Retina (tissue), 1 donor: Measurements from ENCODE around the gene ARF6.
"Not testable (repeated sequence)": the region's sequence is repeated elsewhere in the genome, so short reads cannot be mapped to it uniquely, and the experiment has no call there.

Experiments used
- DNase-seq: peaks from one replicate; pipeline ENCODE4 v3.0.0-alpha.2; 2016

The ARF6 gene

GRCh38 chr14:49909016-49909415, 16.1 kb downstream of the ARF6 start:
- DNase-seq = no peak

GRCh38 chr14:49915085-49915484, 22.2 kb downstream of the ARF6 start:
- DNase-seq = no peak

GRCh38 chr14:49918706-49919105, 25.8 kb downstream of the ARF6 start:
- no peak for DNase-seq

- no peak for DNase-seq
These were observed 27.2 kb downstream of the ARF6 start for GRCh38 chr14:49919825-49920659.

GRCh38 chr14:49920935-49921334, 28.1 kb downstream of the ARF6 start:
- no peak for DNase-seq

GRCh38 chr14:49921401-49921800, 28.5 kb downstream of the ARF6 start:
- no peak for DNase-seq

GRCh38 chr14:49923442-49923841, 30.6 kb downstream of the ARF6 start:
- no peak for DNase-seq

GRCh38 chr14:49923881-49924280, 31.0 kb downstream of the ARF6 start:
- no peak for DNase-seq

GRCh38 chr14:49924852-49925251, 32.0 kb downstream of the ARF6 start:
- no peak for DNase-seq

GRCh38 chr14:49926803-49927202, 33.9 kb downstream of the ARF6 start:
- DNase-seq = no peak

GRCh38 chr14:49928015-49928414, 35.1 kb downstream of the ARF6 start:
- DNase-seq = no peak

GRCh38 chr14:49930720-49931119, 37.8 kb downstream of the ARF6 start:
- DNase-seq = no peak

- DNase-seq = no peak
These were observed 38.6 kb downstream of the ARF6 start for GRCh38 chr14:49931523-49931922.

- no peak for DNase-seq
These were observed 40.2 kb downstream of the ARF6 start for GRCh38 chr14:49933128-49933527.

- DNase-seq = no peak
These were observed 40.8 kb downstream of the ARF6 start for GRCh38 chr14:49933704-49934103.

GRCh38 chr14:49934646-49935045, 41.8 kb downstream of the ARF6 start:
- DNase-seq = no peak

GRCh38 chr14:49935526-49935925, 42.6 kb downstream of the ARF6 start:
- DNase-seq = no peak

- not testable (repeated sequence) for DNase-seq
These were observed 43.4 kb downstream of the ARF6 start for GRCh38 chr14:49936246-49936645.

- DNase-seq = not testable (repeated sequence)
These were observed 44.0 kb downstream of the ARF6 start for GRCh38 chr14:49936882-49937281.

- DNase-seq = not testable (repeated sequence)
These were observed 46.3 kb downstream of the ARF6 start for GRCh38 chr14:49939215-49939614.

- DNase-seq = no peak
These were observed 47.1 kb downstream of the ARF6 start for GRCh38 chr14:49939884-49940510.

GRCh38 chr14:49940808-49941421, 48.0 kb downstream of the ARF6 start:
- DNase-seq = no peak

GRCh38 chr14:49942090-49942489, 49.2 kb downstream of the ARF6 start:
- no peak for DNase-seq

- no peak for DNase-seq
These were observed 51.6 kb downstream of the ARF6 start for GRCh38 chr14:49944501-49944900.
